ENCODE measurements around the gene IFTAP. TPM values are rescaled to one million over a fixed set of nuclear protein-coding genes. Genes with fewer than 3 reads are reported as not detected.

Gene IFTAP
- total and polyA plus RNA-seq, 11 donors: 30.9 to 89.0 (median 42.5) TPM

DNA sequence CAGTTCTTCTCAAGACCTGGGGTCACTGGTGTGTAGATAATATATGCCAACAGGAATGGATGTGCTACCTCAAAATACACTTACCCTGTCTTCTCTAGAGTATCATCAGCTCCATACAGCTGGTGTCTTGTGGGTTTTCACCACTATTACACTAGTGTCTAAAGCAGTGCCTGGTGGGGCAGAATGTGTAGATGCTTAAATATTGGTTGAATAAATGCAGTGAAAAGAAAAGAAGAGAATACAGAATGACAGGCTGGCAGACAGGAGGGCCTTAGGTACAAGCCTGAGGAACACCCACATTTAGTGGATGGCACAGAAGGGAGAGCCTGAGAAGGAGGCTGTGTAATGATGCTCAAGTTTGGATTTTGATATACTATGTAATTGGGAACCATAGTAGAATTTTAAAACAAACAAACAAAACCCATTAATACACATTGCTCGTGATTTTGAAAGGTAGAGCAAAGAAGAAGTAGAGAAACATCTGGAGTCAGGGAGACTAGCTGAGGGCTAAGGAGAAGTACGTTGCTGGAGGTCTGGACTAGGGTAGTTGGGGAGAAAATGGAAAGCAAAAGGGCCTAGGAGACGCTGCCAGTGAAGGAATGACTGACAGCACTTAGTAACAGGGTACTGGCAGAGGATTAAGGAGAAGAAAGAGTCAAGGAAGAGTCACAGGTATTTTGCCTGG lies 24.2 kb downstream of the IFTAP start:
- no peak for DNase-seq
- peak overlapping the region in 5 of 12 donors; percentile 15 to 45 (median 27) for H3K4me3 ChIP-seq
- H3K27ac ChIP-seq: peak overlapping the region in 2 of 12 donors; percentile 21 to 53
- H3K4me1 ChIP-seq: peaks cover 0 to 23% (median 9%) of the 10 kb centered on the region in 12 donors
- intact Hi-C loops (cut with DNase I): no loop called here
- no peak for TF ChIP-seq POLR2A (IDR thresholded peaks at IDR 0.05)
- TF ChIP-seq, protein P1, sequence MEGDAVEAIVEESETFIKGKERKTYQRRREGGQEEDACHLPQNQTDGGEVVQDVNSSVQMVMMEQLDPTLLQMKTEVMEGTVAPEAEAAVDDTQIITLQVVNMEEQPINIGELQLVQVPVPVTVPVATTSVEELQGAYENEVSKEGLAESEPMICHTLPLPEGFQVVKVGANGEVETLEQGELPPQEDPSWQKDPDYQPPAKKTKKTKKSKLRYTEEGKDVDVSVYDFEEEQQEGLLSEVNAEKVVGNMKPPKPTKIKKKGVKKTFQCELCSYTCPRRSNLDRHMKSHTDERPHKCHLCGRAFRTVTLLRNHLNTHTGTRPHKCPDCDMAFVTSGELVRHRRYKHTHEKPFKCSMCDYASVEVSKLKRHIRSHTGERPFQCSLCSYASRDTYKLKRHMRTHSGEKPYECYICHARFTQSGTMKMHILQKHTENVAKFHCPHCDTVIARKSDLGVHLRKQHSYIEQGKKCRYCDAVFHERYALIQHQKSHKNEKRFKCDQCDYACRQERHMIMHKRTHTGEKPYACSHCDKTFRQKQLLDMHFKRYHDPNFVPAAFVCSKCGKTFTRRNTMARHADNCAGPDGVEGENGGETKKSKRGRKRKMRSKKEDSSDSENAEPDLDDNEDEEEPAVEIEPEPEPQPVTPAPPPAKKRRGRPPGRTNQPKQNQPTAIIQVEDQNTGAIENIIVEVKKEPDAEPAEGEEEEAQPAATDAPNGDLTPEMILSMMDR (IDR thresholded peaks at IDR 0.05): no peak
- 77 to 82% (median 77%) methylated on average over 3 of the region's 3 CpGs for WGBS, 4 donors
- no peaks in the 10 kb centered on the region for H3K27me3 ChIP-seq
- H3K36me3 ChIP-seq: no peaks in the 10 kb centered on the region
- ATAC-seq: no peak
- H3K9me3 ChIP-seq: no peaks in the 10 kb centered on the region

DNA sequence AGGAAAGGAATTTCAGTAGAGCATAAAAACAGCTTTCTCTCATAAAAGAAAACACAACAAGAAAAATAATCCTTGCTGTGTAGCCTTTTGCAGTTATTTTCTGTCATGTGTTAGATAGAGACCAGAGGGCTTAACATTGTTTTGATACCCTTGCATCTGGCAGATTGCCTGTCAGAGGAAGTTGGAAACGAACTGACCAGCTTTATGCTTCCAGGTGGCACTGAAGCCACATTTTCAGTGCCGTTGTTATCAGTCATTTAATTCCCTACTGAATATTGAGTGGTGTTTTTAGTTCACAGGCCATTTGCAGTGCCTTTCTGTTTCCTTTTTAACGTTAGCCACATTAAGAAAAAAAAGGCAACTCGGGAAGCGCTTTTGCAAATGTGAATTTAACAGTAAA lies 25.2 kb downstream of the IFTAP start:
- no peak for ATAC-seq
- H3K27ac ChIP-seq: peak overlapping the region in 5 of 12 donors; percentile 5 to 53 (median 21)
- no peaks in the 10 kb centered on the region for H3K27me3 ChIP-seq
- DNase-seq: no peak
- H3K4me3 ChIP-seq: peak overlapping the region in 7 of 12 donors; percentile 15 to 45 (median 27)
- no peaks in the 10 kb centered on the region for H3K9me3 ChIP-seq
- no peak for TF ChIP-seq POLR2A (IDR thresholded peaks at IDR 0.05)
- TF ChIP-seq, protein P1 (IDR thresholded peaks at IDR 0.05): no peak
- 11 to 16% (median 12%) methylated on average over 5 of the region's 5 CpGs for WGBS, 4 donors
- intact Hi-C loops (cut with DNase I): no loop called here
- no peaks in the 10 kb centered on the region for H3K36me3 ChIP-seq
- H3K4me1 ChIP-seq: peaks cover 0 to 23% (median 9%) of the 10 kb centered on the region in 12 donors

DNA sequence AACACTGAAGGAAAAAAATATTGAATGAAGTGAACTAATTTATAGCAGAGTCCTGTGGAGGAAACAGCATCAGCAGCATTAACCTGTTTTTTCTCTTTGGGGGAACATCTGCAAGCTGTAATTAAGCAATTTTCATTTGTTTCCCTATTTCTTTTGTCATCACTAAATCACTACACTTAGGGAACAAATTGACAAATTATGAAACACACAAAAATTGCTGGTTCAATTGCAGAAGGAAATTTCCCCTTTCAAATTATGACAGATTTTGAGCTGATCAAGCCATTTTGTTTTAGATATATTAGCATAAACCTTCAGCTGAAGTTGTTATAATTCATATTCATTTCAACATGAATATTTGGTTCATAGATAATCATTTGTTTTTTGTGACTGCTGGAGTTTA lies 25.9 kb downstream of the IFTAP start:
- Histone ChIP-seq H3K9me3 (no peaks in the 10 kb centered on the region), H3K27me3 (no peaks in the 10 kb centered on the region), H3K36me3 (no peaks in the 10 kb centered on the region), H3K4me1 (peaks cover 0 to 23% (median 9%) of the 10 kb centered on the region in 12 donors), H3K4me3 (peak overlapping the region in 1 of 12 donors; percentile 31), H3K27ac (no peak overlapping the region)
- TF ChIP-seq, protein P1 (IDR thresholded peaks at IDR 0.05): no peak
- TF ChIP-seq POLR2A (IDR thresholded peaks at IDR 0.05): no peak
- ATAC-seq (no peak), DNase-seq (no peak)
- intact Hi-C loops (cut with DNase I): loop anchor here in 9 of 10 donors (5.0 to 10.0 kb wide), 3 partner anchors 53 to 58 kb away; partner anchors contain the start of gene RAG1 (in 4 of the 9)

DNA sequence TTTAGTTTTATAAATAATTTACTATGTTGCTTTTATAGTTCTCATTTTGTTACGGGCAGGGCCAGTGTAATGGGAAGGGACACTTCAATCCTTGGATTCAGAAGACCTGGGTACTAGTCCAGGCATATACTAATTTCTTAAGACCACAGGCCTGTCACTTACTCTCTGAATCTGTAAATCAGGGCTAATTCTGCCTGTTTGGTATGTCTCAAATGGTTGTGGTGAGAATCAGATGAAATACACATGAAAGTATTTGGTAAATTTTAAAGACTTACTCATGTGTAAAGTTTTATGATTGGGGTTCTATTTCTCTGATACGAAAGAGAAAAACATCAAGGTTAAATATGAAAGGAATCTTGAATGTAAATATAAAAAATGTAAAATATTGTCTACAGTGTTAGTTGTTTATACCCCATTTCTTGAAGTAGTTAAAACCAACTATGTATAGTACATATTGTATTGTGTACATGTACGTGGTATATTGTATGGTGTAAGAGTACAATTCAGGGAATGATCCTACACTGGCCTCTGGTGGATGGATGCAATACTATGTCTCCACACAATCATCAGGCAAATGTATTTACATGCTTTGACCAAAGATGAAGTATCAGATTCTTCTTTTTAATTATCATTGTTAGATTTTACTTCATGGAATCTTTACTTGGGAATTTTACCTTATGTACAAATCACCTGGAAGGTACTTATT lies 28.3 kb downstream of the IFTAP start:
- TF ChIP-seq, protein P1 (IDR thresholded peaks at IDR 0.05): peak; percentile 25 to 66 (median 52)
- TF ChIP-seq POLR2A (IDR thresholded peaks at IDR 0.05): no peak
- intact Hi-C loops (cut with DNase I): loop anchor here in 9 of 10 donors (5.0 to 10.0 kb wide), 3 partner anchors 55 to 60 kb away; partner anchors contain the start of gene RAG1 (in 4 of the 9)
- DNase-seq (no peak), ATAC-seq (peak in 2 of 4 donors; percentile 67 to 70)
- no peaks in the 10 kb centered on the region for H3K9me3 ChIP-seq
- WGBS, 4 donors: 73 to 83% (median 80%) methylated on average over 3 of the region's 3 CpGs
- H3K4me1 ChIP-seq: peaks cover 0 to 25% (median 9%) of the 10 kb centered on the region in 12 donors
- no peak overlapping the region for H3K4me3 ChIP-seq
- H3K36me3 ChIP-seq: no peaks in the 10 kb centered on the region
- H3K27ac ChIP-seq: no peak overlapping the region
- H3K27me3 ChIP-seq: no peaks in the 10 kb centered on the region
